ENCODE measurements around the gene GABRB1. TPM values are rescaled to one million over a fixed set of nuclear protein-coding genes. Genes with fewer than 3 reads are reported as not detected.
A peak's percentile ranks its signal among the peaks of the same experiment; 100 is the strongest.

GABRB1 gene
- total and polyA plus RNA-seq, 2 experiments from 2014 or later = 2.8 to 5.5 TPM

DNA sequence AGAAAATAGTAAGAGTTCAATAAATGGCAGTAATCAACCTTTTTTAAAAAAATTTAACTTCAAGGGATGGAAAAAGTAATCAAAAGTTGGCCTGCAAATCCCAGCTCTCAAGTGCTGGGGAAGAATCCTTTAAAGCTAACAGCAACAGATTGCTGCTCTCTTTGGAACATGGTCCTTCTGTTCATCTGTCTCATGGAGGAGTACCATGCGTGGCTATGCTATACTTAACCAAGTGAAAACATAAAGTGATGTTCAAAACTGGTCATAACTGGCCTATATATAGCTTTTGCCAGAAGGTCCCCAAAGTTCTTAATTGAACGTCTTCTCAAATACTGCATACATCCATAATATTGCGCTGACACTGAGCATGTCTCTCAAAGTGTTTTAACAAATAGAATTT is 154.4 kb downstream of the GABRB1 start:
- Histone ChIP-seq H3K36me3 (replicated peaks; ENCODE audit: insufficient read depth, low read depth) (no peaks in the 10 kb centered on the region), H3K9me3 (ENCODE audit: low read depth) (no peaks in the 10 kb centered on the region), H3K27me3 (no peaks in the 10 kb centered on the region), H3K27ac (no peak overlapping the region), H3K4me1 (ENCODE audit: insufficient read depth) (no peaks in the 10 kb centered on the region), H2AFZ (no peak overlapping the region), H3K9me2 (replicated peaks; ENCODE audit: insufficient read depth) (no peaks in the 10 kb centered on the region), H4K20me1 (ENCODE audit: insufficient read depth, poor library complexity, severe bottlenecking) (no peaks in the 10 kb centered on the region), H3K79me2 (no peaks in the 10 kb centered on the region), H3K4me2 (no peak overlapping the region), H3K4me3 (no peak overlapping the region)
- WGBS (ENCODE audit: low lambda C conversion rate, missing lambda C conversion rate) = 96% methylated on average over 3 of the region's 3 CpGs
- no peak for TF ChIP-seq CTCF (IDR thresholded peaks at IDR 0.05; ENCODE audit: poor library complexity)
- no peak for TF ChIP-seq EZH2 (IDR thresholded peaks at IDR 0.05; ENCODE audit: borderline replicate concordance)
- TF ChIP-seq EZH2phosphoT487 (IDR thresholded peaks at IDR 0.05; ENCODE audit: low read depth, severe bottlenecking, unreplicated experiment) = no peak
- no peak for DNase-seq (ENCODE audit: low spot score)

GRCh38 chr4:47187608-47188007 is 156.2 kb downstream of the GABRB1 start:
- no peaks in the 10 kb centered on the region for H3K27me3 ChIP-seq
- no peaks in the 10 kb centered on the region for H4K20me1 ChIP-seq (ENCODE audit: insufficient read depth, poor library complexity, severe bottlenecking)
- no peak overlapping the region for H3K27ac ChIP-seq
- DNase-seq (ENCODE audit: low spot score) = no peak
- no peaks in the 10 kb centered on the region for H3K36me3 ChIP-seq (replicated peaks; ENCODE audit: insufficient read depth, low read depth)
- H3K9me3 ChIP-seq (ENCODE audit: low read depth) = no peaks in the 10 kb centered on the region
- no peak overlapping the region for H3K4me2 ChIP-seq
- H2AFZ ChIP-seq = no peak overlapping the region
- H3K4me1 ChIP-seq (ENCODE audit: insufficient read depth) = no peaks in the 10 kb centered on the region
- no peak overlapping the region for H3K4me3 ChIP-seq
- 91% methylated on average over 2 of the region's 2 CpGs for WGBS (ENCODE audit: low lambda C conversion rate, missing lambda C conversion rate)
- TF ChIP-seq EZH2 (IDR thresholded peaks at IDR 0.05; ENCODE audit: borderline replicate concordance) (no peak), CTCF (IDR thresholded peaks at IDR 0.05; ENCODE audit: poor library complexity) (no peak)
- no peaks in the 10 kb centered on the region for H3K79me2 ChIP-seq
- H3K9me2 ChIP-seq (replicated peaks; ENCODE audit: insufficient read depth) = no peaks in the 10 kb centered on the region

DNA sequence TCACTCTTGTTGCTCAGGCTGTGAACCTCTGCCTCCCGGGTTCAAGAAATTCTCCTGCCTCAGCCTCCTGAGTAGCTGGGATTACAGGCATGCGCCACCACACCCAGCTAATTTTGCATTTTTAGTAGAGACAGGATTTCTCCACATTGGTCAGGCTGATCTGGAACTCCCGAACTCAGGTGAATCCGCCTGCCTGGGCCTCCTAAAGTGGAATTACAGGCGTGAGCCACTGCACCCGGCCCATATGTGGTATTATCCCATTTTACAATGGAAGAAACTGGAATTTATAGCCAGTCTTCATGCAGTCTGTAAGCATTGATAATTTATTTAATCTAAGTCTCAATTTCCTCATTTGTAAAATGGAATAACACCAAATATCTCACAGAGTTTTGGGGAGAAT is 161.8 kb downstream of the GABRB1 start:
- peak overlapping the region; percentile 23 for H3K27ac ChIP-seq
- no peaks in the 10 kb centered on the region for H3K36me3 ChIP-seq (replicated peaks; ENCODE audit: insufficient read depth, low read depth)
- no peaks in the 10 kb centered on the region for H3K27me3 ChIP-seq
- H2AFZ ChIP-seq = no peak overlapping the region
- H4K20me1 ChIP-seq (ENCODE audit: insufficient read depth, poor library complexity, severe bottlenecking) = no peaks in the 10 kb centered on the region
- H3K4me3 ChIP-seq = no peak overlapping the region
- no peak for DNase-seq (ENCODE audit: low spot score)
- H3K79me2 ChIP-seq = no peaks in the 10 kb centered on the region
- no peaks in the 10 kb centered on the region for H3K4me1 ChIP-seq (ENCODE audit: insufficient read depth)
- no peaks in the 10 kb centered on the region for H3K9me3 ChIP-seq (ENCODE audit: low read depth)
- TF ChIP-seq CTCF (IDR thresholded peaks at IDR 0.05; ENCODE audit: poor library complexity) (no peak), EZH2 (IDR thresholded peaks at IDR 0.05; ENCODE audit: borderline replicate concordance) (no peak), EZH2phosphoT487 (IDR thresholded peaks at IDR 0.05; ENCODE audit: low read depth, severe bottlenecking, unreplicated experiment) (no peak)
- H3K4me2 ChIP-seq = no peak overlapping the region
- no peaks in the 10 kb centered on the region for H3K9me2 ChIP-seq (replicated peaks; ENCODE audit: insufficient read depth)
- WGBS (ENCODE audit: low lambda C conversion rate, missing lambda C conversion rate) = 76% methylated on average over 6 of the region's 6 CpGs
